Muscle of leg (tissue), 11 donors: ENCODE data around the gene KPNB1. TPM values are rescaled to one million over a fixed set of nuclear protein-coding genes. Genes with fewer than 3 reads are reported as not detected.

Experiments used
- DNase-seq: peaks from one replicate; pipeline ENCODE4 v3.0.0; 2013
- H3K27ac ChIP-seq: one replicate; pipeline ENCODE4 v1.5.1; 2013; ENCODE audit warnings: mild to moderate bottlenecking, low read length, control low read depth
- H3K27me3 ChIP-seq: one replicate; pipeline ENCODE4 v1.6.1; 2013; ENCODE audit warnings: low read length; ENCODE audit not compliant: control insufficient read depth, insufficient read depth
- H3K36me3 ChIP-seq: one replicate; pipeline ENCODE4 v1.6.1; 2013; ENCODE audit warnings: low read length; ENCODE audit not compliant: control insufficient read depth, insufficient read depth
- H3K4me1 ChIP-seq: one replicate; pipeline ENCODE4 v1.6.1; 2013; ENCODE audit warnings: low read length; ENCODE audit not compliant: control insufficient read depth, insufficient read depth
- H3K4me3 ChIP-seq: one replicate; pipeline ENCODE4 v1.5.1; 2013; ENCODE audit warnings: low read length, control low read depth
- H3K9me3 ChIP-seq: replicated peaks from 2 replicates; pipeline ENCODE4 v1.6.1; 2013; ENCODE audit warnings: low read depth, low read length; ENCODE audit not compliant: control insufficient read depth
- WGBS: methylation state at CpG from one replicate; pipeline ENCODE4 v1.1.5; 2013; ENCODE audit warnings: missing lambda C conversion rate; ENCODE audit not compliant: insufficient coverage; 5-methylcytosine and 5-hydroxymethylcytosine counted together
- polyA plus RNA-seq, 8 donors: library from polyadenylated mRNA; unstranded; fragments of 120-200 nt; gene quantifications; one replicate each; pipeline versions ENCODE4 v1.2.1 to v1.2.3, GENCODE V29; 2013; ENCODE audit warnings: inconsistent platforms in 1 of 8, low replicate concordance in 1 of 8; ENCODE audit not compliant: insufficient read length in 8 of 8, insufficient read depth in 1 of 8
- total RNA-seq: library from RNA; stranded (reverse); fragments of 120-200 nt; gene quantifications from one replicate; pipeline ENCODE4 v1.2.4, GENCODE V29; 2013

KPNB1 gene
- total and polyA plus RNA-seq, 9 donors, result 124 to 184 (median 157) TPM

DNA sequence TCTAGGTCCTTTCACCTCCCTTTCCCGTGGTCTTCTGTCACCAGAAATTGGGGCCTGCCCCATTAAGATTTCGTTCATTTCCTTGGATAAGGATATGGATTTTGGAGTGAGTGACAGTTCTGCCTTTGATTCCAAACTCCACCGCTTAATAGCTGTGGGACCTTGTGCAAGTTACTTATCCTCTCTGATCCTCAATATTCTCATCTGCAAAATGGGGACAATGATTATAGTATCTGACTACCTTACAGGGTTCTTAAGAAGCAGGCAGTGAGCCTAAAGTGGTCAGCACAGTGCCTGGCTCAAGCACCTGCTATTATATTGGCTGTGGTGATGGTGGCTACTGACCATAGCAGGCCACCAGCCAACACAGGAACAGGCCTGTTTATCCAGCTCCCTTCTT lies 59.9 kb downstream of the KPNB1 start:
- Histone ChIP-seq H3K36me3 (peaks cover 27% of the 10 kb centered on the region), H3K4me1 (peaks cover 42% of the 10 kb centered on the region), H3K9me3 (no peaks in the 10 kb centered on the region), H3K27ac (no peak overlapping the region), H3K27me3 (peaks cover 14% of the 10 kb centered on the region), H3K4me3 (no peak overlapping the region)
- DNase-seq, result no peak
- WGBS, result 100% methylated on average over 1 of the region's 3 CpGs

DNA sequence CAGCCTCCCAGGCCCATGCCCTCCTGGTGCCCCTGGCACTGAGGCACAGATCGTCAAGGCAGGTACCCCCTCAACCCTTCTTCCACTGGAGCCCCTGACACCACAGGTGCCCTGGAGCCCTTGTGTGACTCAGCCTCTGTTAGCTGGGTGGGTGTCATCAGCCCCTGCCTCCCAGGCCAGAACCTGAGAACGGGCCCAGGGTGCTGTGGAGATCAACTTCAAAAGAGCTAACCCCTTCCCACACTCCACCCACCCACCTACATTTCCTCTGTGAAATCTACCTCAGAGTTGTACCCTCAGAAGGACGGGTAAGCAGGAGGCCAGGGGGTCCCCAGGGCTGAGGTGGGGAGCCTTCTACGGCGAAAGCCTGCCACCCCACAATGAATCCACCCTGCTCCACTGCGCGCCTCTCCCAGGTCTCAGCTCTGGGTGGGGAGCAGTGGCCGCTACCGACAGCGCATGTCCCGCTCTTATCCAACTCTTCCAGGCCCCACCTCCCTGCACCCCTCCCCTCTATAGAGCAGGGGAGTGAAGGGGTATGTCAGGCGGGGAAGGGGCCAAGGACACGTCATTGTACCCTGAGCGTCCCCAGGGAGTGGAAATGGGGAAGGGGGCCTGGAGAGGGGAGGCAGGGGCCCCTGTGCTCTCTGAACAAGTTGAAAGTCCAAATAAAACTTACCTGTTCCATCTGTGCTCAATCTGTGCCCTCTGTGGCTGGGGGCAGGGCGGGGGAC lies 61.8 kb downstream of the KPNB1 start:
- no peak overlapping the region for H3K27ac ChIP-seq
- DNase-seq, result no peak
- 66% methylated on average over 5 of the region's 15 CpGs for WGBS
- peaks cover 16% of the 10 kb centered on the region for H3K27me3 ChIP-seq
- H3K9me3 ChIP-seq, result no peaks in the 10 kb centered on the region
- H3K4me3 ChIP-seq, result no peak overlapping the region
- H3K36me3 ChIP-seq, result peaks cover 20% of the 10 kb centered on the region
- peaks cover 23% of the 10 kb centered on the region for H3K4me1 ChIP-seq

GRCh38 chr17:47712330-47713023 lies 62.8 kb downstream of the KPNB1 start:
- Histone ChIP-seq H3K27me3 (peaks cover 20% of the 10 kb centered on the region), H3K9me3 (no peaks in the 10 kb centered on the region), H3K27ac (no peak overlapping the region), H3K4me1 (peaks cover 13% of the 10 kb centered on the region), H3K36me3 (peaks cover 20% of the 10 kb centered on the region), H3K4me3 (no peak overlapping the region)
- DNase-seq, result no peak
- WGBS, result 40% methylated on average over 4 of the region's 5 CpGs

- H3K27me3 ChIP-seq, result peaks cover 34% of the 10 kb centered on the region
Observed at GRCh38 chr17:47713980-47714700, 64.4 kb downstream of the KPNB1 start.

GRCh38 chr17:47714773-47715396 lies 65.2 kb downstream of the KPNB1 start:
- peaks cover 3% of the 10 kb centered on the region for H3K4me1 ChIP-seq
- no peak overlapping the region for H3K27ac ChIP-seq
- 61% methylated on average over 3 of the region's 6 CpGs for WGBS

More at GRCh38 chr17:47713980-47714700, 64.4 kb downstream of the KPNB1 start:
- WGBS, result 22% methylated on average over 12 of the region's 15 CpGs
- Histone ChIP-seq H3K4me3 (no peak overlapping the region), H3K36me3 (peaks cover 20% of the 10 kb centered on the region), H3K9me3 (no peaks in the 10 kb centered on the region), H3K27ac (no peak overlapping the region), H3K4me1 (peaks cover 3% of the 10 kb centered on the region)
- DNase-seq, result no peak

GRCh38 chr17:47715669-47716325 lies 66.1 kb downstream of the KPNB1 start:
- no peaks in the 10 kb centered on the region for H3K9me3 ChIP-seq
- H3K27ac ChIP-seq, result no peak overlapping the region
- WGBS, result 67% methylated on average over 1 of the region's 10 CpGs
- H3K27me3 ChIP-seq, result peaks cover 51% of the 10 kb centered on the region
- no peak overlapping the region for H3K4me3 ChIP-seq
- no peak for DNase-seq
- H3K36me3 ChIP-seq, result peaks cover 9% of the 10 kb centered on the region
- H3K4me1 ChIP-seq, result peaks cover 6% of the 10 kb centered on the region

More at GRCh38 chr17:47714773-47715396, 65.2 kb downstream of the KPNB1 start:
- Histone ChIP-seq H3K27me3 (peaks cover 42% of the 10 kb centered on the region), H3K36me3 (peaks cover 17% of the 10 kb centered on the region), H3K4me3 (no peak overlapping the region), H3K9me3 (no peaks in the 10 kb centered on the region)
- DNase-seq, result no peak

DNA sequence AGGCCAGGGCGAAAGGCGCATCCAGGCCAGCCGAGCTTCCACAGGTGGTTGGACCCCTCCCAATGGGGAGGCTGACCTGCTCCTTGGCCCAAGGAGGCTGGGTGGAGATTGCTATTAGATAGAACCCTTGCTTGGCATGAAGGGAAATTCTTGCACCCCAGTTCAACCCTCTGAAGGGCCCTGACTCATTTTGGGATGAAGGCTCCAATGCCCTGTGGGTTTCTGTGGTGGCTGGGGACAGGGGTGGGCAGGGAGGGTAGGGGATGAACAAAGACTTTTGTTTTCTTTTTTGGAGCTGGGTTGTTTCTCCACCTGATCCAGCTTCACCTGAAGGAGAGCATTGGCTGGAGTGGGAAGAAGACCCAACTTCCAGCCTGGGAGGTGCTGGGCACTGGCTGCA lies 66.7 kb downstream of the KPNB1 start:
- peaks cover 3% of the 10 kb centered on the region for H3K36me3 ChIP-seq
- no peaks in the 10 kb centered on the region for H3K9me3 ChIP-seq
- DNase-seq, result no peak
- peaks cover 12% of the 10 kb centered on the region for H3K4me1 ChIP-seq
- no peak overlapping the region for H3K4me3 ChIP-seq
- H3K27ac ChIP-seq, result no peak overlapping the region
- WGBS, result 28% methylated on average over 2 of the region's 3 CpGs
- H3K27me3 ChIP-seq, result peaks cover 57% of the 10 kb centered on the region

GRCh38 chr17:47717261-47717697 lies 67.6 kb downstream of the KPNB1 start:
- Histone ChIP-seq H3K36me3 (no peaks in the 10 kb centered on the region), H3K27ac (no peak overlapping the region), H3K4me1 (peaks cover 12% of the 10 kb centered on the region), H3K27me3 (peaks cover 66% of the 10 kb centered on the region), H3K9me3 (no peaks in the 10 kb centered on the region), H3K4me3 (no peak overlapping the region)
- WGBS, result 64% methylated on average over 1 of the region's 2 CpGs
- DNase-seq, result no peak

DNA sequence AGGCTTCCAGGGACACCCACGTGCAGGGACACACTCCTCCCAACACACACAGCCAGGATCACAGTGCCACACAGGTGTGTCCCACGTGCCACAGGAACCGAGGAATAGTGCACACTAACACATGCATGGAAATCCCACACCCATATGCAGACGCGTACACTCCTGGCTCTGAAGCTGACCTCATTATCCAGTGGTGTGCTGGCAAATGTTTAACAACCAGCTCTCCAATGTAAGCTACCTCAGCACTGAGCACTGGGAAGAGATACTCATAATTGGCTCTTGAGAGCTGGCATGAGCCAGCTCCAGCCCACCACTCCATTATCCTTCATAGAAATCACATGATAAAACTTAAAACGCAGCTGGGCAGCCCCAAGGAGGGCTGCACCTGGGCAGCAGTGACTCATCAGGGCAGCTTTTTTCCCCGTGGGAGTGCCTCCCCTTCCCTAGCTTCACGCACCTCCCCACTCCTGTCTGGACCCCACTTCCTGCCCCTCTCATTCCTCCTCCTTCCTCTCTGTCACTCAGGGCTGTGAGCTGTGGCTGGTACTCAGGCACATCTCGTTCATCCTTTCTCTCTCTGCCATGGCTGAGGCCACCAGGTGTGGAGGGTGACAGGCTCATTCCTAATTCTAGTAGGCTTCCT lies 68.4 kb downstream of the KPNB1 start:
- H3K27me3 ChIP-seq, result peaks cover 67% of the 10 kb centered on the region
- H3K36me3 ChIP-seq, result no peaks in the 10 kb centered on the region
- 17% methylated on average over 8 of the region's 9 CpGs for WGBS
- no peak overlapping the region for H3K4me3 ChIP-seq
- no peak overlapping the region for H3K27ac ChIP-seq
- no peaks in the 10 kb centered on the region for H3K9me3 ChIP-seq
- peaks cover 12% of the 10 kb centered on the region for H3K4me1 ChIP-seq
- DNase-seq, result no peak
